ENCODE data around the gene POLR2C.

The POLR2C gene

DNA sequence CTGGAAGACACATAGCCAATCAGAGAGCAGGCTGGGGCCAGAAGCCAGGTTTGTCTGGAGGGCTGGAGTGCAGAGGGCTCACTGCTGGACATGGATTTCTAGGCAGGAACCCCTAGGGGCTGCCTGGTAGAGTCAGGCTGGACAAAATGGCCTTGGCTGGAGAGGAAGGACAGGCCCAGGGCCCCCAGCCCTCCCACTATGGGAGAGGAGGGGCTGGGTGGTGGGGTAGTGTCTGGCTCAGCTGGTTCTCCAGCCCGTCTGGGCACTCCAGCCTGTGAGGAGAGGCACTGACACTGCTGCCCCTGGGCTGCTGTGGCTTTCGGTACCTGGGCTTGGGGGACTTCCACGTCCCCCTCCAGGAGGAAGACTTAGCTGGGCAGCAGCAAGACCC lies 45.6 kb downstream of the POLR2C start:
- DNase-seq (ENCODE audit: extremely low read depth, low read depth), result no peak
- TF ChIP-seq, protein P1, sequence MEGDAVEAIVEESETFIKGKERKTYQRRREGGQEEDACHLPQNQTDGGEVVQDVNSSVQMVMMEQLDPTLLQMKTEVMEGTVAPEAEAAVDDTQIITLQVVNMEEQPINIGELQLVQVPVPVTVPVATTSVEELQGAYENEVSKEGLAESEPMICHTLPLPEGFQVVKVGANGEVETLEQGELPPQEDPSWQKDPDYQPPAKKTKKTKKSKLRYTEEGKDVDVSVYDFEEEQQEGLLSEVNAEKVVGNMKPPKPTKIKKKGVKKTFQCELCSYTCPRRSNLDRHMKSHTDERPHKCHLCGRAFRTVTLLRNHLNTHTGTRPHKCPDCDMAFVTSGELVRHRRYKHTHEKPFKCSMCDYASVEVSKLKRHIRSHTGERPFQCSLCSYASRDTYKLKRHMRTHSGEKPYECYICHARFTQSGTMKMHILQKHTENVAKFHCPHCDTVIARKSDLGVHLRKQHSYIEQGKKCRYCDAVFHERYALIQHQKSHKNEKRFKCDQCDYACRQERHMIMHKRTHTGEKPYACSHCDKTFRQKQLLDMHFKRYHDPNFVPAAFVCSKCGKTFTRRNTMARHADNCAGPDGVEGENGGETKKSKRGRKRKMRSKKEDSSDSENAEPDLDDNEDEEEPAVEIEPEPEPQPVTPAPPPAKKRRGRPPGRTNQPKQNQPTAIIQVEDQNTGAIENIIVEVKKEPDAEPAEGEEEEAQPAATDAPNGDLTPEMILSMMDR (IDR thresholded peaks at IDR 0.05; ENCODE audit: low read depth, low read length, missing control alignments), result no peak
- no peak overlapping the region for H3K4me3 ChIP-seq (replicated peaks; ENCODE audit: low read depth, low read length)

DNA sequence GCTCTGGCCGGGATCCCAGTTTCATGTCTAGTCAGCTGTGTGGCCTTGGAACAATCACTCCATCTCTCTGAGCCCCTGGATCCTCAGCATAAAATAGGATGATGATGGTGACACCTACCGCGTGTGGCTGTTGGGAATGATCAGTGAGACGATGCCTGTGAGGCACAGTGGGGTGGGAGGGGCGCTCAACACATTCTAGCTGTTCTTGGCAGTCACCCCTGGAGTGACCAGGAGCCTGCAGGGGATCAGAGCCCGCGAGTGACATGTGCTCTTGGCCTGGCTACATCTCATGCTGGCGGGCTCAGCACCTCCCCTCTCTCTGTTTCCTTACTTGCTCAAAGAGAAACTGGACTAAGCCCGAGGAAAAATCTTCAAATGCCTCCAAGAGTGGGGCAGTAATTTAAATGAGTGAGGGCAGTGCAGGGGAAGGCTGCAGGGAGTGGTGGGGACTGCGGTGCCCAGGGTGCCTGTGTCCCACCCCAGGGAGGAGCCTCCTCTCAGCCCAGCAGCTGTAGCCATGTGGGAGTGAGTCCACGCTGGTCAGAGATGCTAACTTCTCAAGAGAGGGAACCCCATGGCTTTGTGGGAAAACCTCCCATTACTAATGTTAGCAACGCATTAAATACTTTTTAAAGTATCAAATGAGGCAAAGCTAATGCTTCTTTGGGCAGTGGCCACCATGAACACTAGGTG lies 46.9 kb downstream of the POLR2C start:
- no peak overlapping the region for H3K4me3 ChIP-seq (replicated peaks; ENCODE audit: low read depth, low read length)
- TF ChIP-seq, protein P1 (IDR thresholded peaks at IDR 0.05; ENCODE audit: low read depth, low read length, missing control alignments), result no peak
- no peak for DNase-seq (ENCODE audit: extremely low read depth, low read depth)

DNA sequence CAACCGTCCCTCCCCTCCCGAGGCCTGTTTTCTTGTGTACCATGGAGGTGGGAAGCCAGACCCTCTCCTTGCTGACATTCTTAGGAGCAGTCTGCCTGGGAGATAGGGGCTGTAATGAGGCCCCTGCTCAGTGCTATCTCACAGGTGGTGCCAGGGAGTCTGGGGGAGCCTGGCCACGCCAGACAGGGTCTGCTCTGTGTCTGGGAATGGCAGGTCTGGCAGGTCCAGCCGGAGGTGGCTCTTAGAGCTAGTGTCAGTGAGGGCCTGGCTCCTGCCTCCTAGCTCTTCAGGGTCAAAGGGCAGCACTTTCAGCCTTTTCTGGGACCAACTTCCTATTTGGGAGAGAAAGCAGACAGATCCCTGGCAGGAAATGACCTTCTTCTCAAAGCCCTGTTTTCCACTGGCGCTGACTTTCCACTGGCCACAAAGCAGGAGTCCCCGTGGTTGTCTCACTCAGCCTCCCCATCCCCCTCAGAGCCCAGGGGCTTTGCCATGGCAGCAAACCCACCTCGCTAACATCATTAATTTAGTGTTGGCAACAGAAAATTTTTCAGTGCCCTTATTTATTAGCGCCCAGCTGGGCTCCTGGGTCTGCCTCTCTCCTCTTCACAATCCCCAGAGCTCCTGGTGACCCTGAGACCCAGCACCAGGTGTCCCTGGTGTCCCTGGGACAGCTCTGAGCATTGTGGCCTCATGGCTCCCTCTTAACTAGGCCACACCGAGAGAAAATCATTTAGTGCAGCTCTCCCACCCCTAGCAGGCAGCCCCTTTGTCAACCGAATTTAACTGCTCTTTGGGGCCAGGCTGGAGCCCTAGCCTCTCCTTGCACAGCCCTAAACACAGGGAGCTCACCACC lies 47.8 kb downstream of the POLR2C start:
- TF ChIP-seq, protein P1 (IDR thresholded peaks at IDR 0.05; ENCODE audit: low read depth, low read length, missing control alignments), result no peak
- no peak overlapping the region for H3K4me3 ChIP-seq (replicated peaks; ENCODE audit: low read depth, low read length)
- no peak for DNase-seq (ENCODE audit: extremely low read depth, low read depth)

DNA sequence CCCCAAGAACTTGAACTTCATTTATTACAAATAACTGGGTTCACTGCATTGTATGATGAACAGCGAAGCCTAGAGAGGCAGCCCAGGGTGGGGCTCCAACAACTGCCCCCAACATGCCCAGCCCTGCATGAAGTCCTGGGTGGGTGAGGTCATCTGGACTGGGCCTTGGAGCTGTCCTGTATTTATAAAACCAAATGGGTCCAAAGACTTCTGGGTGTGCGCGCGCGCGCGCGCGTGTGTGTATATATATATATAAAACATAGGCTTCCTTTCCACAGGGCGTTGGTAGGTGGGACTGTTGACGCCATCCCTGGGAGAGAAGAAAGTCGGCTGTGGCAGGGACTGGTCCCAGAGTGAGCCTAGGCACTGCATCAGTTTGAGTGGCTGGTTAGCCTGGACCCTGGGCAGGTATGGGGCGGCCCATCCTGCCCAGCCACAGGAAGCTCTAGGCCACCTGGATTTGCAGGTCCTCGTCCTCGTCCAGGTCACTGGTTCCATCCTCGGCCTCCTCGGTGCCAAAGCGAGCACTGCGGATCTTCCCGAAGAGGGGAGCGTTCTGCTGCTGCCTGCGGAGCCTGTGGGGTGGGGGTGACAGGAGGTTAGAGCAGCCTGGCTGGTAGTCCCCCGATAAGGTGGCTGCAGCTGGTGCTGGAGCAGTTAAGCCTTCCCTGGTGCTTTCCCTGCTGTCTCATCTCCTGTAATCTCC lies 50.0 kb downstream of the POLR2C start:
- TF ChIP-seq, protein P1 (IDR thresholded peaks at IDR 0.05; ENCODE audit: low read depth, low read length, missing control alignments), result no peak
- no peak for DNase-seq (ENCODE audit: extremely low read depth, low read depth)
- H3K4me3 ChIP-seq (replicated peaks; ENCODE audit: low read depth, low read length), result no peak overlapping the region

DNA sequence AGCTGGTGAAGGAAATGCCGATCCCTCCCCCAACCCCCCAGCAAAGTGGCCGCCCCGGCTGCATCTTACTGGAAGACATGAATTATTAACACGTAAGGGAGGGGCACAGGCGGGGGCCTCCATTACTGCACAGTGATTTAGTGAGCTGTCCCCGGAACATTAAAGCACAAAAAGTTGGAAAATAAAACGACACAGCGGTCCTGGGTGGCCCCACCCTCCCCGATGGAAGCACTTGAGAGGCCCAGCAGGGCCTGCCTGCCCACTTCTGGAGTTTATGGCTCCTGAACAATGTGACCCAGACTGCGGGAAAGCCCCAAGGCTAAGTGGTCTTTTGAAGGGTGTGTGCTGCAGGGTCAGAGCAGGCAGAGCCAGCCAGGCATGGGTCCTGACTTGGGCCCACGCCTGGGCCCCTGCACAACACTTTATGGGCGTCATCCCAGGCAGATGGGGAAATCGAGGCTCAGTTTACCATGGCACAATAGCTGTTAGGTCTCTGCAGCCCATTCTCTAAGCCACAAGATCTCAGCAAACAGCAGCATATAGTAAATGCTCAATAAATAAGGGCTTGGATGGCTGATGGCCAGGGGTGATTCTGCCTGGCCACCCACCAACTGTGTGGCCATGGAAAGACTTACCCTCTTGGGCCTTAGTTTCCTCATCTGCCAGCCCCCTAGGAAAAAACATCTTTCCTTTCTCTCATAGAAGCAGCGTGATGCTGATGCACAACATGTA lies 51.1 kb downstream of the POLR2C start:
- no peak for DNase-seq (ENCODE audit: extremely low read depth, low read depth)
- no peak overlapping the region for H3K4me3 ChIP-seq (replicated peaks; ENCODE audit: low read depth, low read length)
- TF ChIP-seq, protein P1 (IDR thresholded peaks at IDR 0.05; ENCODE audit: low read depth, low read length, missing control alignments), result no peak

DNA sequence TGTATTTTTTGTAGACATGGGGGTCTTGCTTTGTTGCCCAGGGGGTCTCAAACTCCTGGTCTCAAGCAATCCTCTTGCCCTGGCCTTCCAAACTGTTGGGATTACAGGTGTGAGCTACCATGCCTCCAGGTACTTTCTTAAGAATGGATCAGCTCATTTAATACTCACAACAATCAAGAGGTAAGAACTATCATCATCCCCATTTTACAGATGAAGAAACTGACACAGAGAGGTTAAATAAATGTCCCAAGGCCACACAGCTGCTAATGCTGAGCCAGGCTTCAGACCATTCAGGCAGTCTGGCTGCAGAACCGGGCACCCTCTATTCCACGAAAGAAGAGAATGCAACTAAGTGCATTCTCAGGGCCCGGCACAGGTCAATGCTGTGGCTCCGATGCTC lies 51.9 kb downstream of the POLR2C start:
- TF ChIP-seq, protein P1 (IDR thresholded peaks at IDR 0.05; ENCODE audit: low read depth, low read length, missing control alignments), result no peak
- H3K4me3 ChIP-seq (replicated peaks; ENCODE audit: low read depth, low read length), result no peak overlapping the region
- no peak for DNase-seq (ENCODE audit: extremely low read depth, low read depth)
